PC-9 (cell line): Measurements from ENCODE around the gene NFATC1.

Experiments used
- CTCF ChIP-seq: fragments of 200-600 bp; sonication (generic); conservative IDR thresholded peaks from 2 replicates; pipeline ENCODE4 v1.6.1; 2017; ENCODE audit warnings: mixed run types, antibody characterized with exemption, mild to moderate bottlenecking, moderate library complexity
- EZH2 ChIP-seq: fragments of 200-600 bp; sonication (generic); IDR thresholded peaks from 2 replicates; pipeline ENCODE4 v1.8.0; 2017; ENCODE audit warnings: antibody characterized with exemption, low read depth

GRCh38 chr18:79578396-79579260 is 182.9 kb downstream of the NFATC1 start:
- TF ChIP-seq CTCF = no peak
- TF ChIP-seq EZH2 = no peak
